PFSK-1 (cell line): ENCODE results near the gene NABP1.

ENCODE experiments used
- FOXP2 ChIP-seq: optimal IDR thresholded peaks from 2 replicates; pipeline ENCODE3; 2011; ENCODE audit warnings: borderline replicate concordance, control low read depth, inconsistent platforms; ENCODE audit not compliant: insufficient read depth; ENCODE audit errors: extremely low read length, extremely low read depth
- POLR2AphosphoS5 ChIP-seq: IDR thresholded peaks from 2 replicates; pipeline ENCODE4 v1.6.1; 2012; ENCODE audit warnings: low read depth, mild to moderate bottlenecking, control low read depth, low read length, moderate library complexity
- SIN3A ChIP-seq: IDR thresholded peaks from 2 replicates; pipeline ENCODE4 v1.6.1; 2012; ENCODE audit warnings: mild to moderate bottlenecking, low read length, moderate library complexity, borderline replicate concordance; ENCODE audit not compliant: insufficient read depth
- TAF1 ChIP-seq: IDR thresholded peaks from 2 replicates; pipeline ENCODE4 v1.6.1; 2012; ENCODE audit warnings: low read length, control low read depth, borderline replicate concordance; ENCODE audit not compliant: insufficient read depth
- TF ChIP-seq, protein P1 (sequence below), 2 experiments: IDR thresholded peaks; 2 replicates each; pipeline versions ENCODE4 v1.6.1 to v1.8.0; 2011 to 2012; ENCODE audit warnings: low read depth in 2 of 2, low read length in 2 of 2, control low read depth in 1 of 2, inconsistent platforms in 1 of 2, mild to moderate bottlenecking in 1 of 2, moderate library complexity in 1 of 2; ENCODE audit not compliant: insufficient read depth in 1 of 2

Gene NABP1

DNA sequence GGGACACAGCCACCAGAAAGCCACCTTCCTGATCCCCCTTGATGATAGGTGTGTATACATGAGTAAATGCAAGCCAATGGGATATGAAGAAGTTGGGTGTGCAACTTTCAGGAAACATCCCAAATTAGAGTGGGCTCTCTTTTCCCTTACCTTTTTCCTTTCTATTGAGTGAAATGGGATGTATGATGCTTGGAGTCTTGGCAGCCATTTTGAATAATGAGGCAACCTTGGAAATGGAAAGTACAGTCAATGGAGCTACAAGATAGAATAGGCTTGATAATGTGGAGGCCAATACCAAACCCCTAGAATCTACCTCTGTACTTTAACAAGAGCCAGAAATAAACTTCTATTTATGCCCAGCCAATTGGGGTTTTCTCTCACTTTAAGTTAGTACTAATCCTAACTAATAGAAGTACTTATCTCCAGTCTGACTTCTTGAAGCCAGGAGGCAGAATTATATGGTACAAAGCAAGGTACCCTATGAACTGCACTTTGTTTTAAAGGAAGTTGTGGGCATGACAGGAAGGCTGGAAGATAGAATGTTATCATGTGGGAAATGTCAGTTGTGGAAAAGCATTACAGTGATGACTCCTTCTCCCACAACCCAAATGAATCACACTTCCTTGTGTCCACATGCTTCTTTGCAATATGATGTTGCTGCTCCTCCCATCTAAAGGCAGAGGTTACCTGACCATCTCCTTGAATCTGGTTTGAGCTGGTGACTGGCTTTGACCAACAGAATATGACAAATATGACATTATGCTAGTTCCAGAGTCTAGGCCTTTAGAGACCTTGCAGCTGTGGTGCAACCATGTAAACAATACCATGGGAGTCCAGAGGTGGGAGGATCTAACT, 12.9 kb upstream of the NABP1 start:
- TF ChIP-seq FOXP2 (no peak), POLR2AphosphoS5 (no peak), SIN3A (no peak)
- TF ChIP-seq, protein P1, sequence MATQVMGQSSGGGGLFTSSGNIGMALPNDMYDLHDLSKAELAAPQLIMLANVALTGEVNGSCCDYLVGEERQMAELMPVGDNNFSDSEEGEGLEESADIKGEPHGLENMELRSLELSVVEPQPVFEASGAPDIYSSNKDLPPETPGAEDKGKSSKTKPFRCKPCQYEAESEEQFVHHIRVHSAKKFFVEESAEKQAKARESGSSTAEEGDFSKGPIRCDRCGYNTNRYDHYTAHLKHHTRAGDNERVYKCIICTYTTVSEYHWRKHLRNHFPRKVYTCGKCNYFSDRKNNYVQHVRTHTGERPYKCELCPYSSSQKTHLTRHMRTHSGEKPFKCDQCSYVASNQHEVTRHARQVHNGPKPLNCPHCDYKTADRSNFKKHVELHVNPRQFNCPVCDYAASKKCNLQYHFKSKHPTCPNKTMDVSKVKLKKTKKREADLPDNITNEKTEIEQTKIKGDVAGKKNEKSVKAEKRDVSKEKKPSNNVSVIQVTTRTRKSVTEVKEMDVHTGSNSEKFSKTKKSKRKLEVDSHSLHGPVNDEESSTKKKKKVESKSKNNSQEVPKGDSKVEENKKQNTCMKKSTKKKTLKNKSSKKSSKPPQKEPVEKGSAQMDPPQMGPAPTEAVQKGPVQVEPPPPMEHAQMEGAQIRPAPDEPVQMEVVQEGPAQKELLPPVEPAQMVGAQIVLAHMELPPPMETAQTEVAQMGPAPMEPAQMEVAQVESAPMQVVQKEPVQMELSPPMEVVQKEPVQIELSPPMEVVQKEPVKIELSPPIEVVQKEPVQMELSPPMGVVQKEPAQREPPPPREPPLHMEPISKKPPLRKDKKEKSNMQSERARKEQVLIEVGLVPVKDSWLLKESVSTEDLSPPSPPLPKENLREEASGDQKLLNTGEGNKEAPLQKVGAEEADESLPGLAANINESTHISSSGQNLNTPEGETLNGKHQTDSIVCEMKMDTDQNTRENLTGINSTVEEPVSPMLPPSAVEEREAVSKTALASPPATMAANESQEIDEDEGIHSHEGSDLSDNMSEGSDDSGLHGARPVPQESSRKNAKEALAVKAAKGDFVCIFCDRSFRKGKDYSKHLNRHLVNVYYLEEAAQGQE (IDR thresholded peaks at IDR 0.05; ENCODE audit: insufficient read depth in 1 of 2, low read depth in 2 of 2, low read length in 2 of 2) = no peak

DNA sequence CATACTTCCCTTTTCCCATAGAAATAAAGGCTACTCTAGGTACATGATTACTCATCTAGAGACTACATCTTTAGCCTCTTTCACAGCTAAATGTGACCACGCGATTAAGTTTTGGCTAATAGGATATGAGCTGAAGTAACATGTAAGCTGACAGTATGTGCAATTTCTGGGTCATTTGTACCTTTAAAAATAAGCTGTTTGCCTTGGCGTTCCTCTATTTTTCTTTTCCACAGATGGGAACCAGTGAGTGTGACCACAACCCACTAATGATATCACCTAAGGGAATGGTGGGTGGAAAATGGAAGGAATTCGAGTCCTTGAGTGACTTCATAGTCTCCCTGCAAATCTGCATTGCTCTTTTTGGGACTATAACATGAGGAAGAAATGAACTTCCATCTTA, 11.7 kb upstream of the NABP1 start:
- TF ChIP-seq FOXP2 = no peak
- no peak for TF ChIP-seq POLR2AphosphoS5
- no peak for TF ChIP-seq SIN3A
- TF ChIP-seq, protein P1 (IDR thresholded peaks at IDR 0.05; ENCODE audit: insufficient read depth in 1 of 2, low read depth in 2 of 2, low read length in 2 of 2) = no peak
- TF ChIP-seq TAF1 = no peak

DNA sequence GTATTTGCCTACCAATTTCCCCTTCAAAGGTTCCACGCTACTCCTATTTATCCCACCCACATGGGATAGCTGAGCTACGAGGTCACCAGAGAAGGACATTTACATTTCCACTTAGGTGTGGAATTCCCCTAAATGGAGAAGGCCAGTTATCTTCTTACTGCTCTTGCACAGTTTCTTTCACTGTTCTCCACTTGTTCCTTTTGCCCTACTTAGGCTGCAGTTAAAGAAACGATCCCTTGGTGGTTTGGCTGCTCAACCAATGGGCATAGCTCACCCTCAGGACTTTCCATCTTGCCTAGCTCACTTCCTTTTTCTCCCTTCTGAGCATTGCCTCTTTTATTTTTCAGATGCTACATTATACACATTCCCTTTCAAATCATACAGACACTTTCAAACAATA, 11.2 kb upstream of the NABP1 start:
- TF ChIP-seq SIN3A = no peak
- TF ChIP-seq TAF1 = no peak

DNA sequence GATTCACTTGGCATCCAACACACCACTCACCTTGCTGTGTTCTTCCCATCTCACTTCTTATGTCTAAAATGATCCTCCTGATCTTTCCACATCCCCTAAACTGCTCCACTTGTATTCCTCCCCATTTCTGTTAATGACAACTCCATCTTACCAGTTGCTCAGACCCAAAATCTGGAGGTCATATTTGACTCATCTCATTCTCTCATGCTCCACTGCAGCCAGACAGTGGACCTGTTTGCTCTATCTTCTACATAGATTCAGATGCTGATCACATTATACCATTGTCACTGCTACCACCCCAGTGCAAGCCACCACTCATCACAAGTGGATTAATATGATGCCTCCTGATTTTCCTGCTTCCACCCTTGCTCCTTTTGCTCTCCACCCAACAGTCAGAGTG, 7.9 kb upstream of the NABP1 start:
- TF ChIP-seq, protein P1 (IDR thresholded peaks at IDR 0.05; ENCODE audit: insufficient read depth in 1 of 2, low read depth in 2 of 2, low read length in 2 of 2) = no peak
- TF ChIP-seq POLR2AphosphoS5 (no peak), SIN3A (no peak), FOXP2 (no peak), TAF1 (no peak)

DNA sequence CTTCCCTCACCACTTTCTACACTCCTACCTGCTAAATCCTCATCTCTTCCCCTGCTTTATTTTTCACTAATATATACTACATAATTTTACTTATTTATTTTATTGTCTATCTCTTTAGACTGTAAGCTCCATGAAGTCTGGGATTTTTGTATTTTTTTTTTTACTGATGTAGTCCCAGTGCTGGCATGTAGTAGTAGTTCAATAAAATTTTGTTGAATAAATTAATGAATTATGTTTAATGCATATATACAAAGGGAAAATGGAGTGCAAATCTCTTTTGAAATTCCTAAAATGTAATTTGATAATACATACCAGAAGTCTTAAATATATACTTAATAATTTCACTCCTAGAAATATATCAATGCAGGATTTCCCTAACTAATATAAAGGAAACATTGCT, 7.1 kb upstream of the NABP1 start:
- TF ChIP-seq POLR2AphosphoS5 (no peak), SIN3A (no peak), TAF1 (no peak)
- TF ChIP-seq, protein P1 (IDR thresholded peaks at IDR 0.05; ENCODE audit: insufficient read depth in 1 of 2, low read depth in 2 of 2, low read length in 2 of 2) = no peak
